Measurements from ENCODE around the gene GP1BB.
A peak's percentile ranks its signal among the peaks of the same experiment; 100 is the strongest.
"Not testable (repeated sequence)": the region's sequence is repeated elsewhere in the genome, so short reads cannot be mapped to it uniquely, and the experiment has no call there.

Gene GP1BB

DNA sequence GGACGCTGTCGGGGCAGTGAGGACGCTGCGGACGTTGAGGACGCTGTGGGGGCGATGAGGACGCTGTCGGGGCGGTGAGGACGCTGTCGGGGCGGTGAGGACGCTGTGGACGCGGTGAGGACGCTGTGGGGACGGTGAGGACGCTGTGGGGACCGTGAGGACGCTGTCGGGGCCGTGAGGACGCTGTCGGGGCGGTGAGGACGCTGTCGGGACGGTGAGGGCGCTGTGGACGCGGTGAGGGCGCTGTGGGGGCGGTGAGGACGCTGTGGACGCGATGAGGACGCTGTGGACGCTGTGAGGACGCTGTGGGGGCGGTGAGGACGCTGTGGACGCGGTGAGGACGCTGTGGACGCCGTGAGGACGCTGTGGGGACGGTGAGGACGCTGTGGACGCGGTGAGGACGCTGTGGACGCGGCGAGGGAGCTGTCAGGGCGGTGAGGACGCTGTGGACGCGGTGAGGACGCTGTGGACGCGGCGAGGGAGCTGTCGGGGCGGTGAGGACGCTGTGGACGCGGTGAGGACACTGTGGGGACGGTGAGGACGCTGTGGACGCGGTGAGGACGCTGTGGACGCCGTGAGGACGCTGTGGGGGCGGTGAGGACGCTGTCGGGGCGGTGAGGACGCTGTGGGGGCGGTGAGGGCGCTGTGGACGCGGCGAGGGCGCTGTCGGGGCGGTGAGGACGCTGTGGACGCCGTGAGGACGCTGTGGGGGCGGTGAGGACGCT is 2.9 kb downstream of the GP1BB start:
- DNase-seq = not testable (repeated sequence)

DNA sequence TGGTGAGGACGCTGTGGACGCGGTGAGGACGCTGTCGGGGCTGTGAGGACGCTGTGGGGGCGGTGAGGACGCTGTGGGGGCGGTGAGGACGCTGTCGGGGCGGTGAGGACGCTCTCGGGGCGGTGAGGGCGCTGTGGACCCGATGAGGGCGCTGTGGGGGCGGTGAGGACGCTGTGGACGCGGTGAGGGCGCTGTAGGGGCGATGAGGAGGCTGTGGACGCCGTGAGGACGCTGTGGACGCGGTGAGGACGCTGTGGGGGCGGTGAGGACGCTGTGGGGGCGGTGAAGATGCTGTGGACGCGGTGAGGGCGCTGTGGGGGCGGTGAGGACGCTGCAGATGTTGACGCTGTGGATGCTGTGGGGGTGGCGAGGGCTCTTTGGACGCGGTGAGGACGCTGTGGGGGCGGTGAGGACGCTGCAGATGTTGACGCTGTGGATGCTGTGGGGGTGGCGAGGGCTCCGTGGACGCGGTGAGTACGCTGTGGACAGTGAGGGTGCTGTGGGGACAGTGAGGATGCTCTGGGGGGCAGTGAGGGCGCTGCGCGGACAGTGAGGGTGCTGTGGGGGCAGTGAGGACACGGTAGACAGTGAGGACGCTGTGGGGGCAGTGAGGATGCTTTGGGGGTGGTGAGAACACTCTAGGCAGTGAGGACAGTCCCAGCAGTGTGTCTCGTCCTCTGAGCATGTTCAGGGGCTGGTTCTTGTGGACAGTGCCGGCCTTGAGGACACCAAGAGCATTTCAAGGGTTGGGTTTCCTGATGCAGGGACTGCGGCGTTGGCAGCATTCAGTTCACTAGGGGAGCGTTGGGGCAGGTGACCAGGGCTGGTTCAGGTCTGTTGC is 4.2 kb downstream of the GP1BB start:
- DNase-seq = no peak

DNA sequence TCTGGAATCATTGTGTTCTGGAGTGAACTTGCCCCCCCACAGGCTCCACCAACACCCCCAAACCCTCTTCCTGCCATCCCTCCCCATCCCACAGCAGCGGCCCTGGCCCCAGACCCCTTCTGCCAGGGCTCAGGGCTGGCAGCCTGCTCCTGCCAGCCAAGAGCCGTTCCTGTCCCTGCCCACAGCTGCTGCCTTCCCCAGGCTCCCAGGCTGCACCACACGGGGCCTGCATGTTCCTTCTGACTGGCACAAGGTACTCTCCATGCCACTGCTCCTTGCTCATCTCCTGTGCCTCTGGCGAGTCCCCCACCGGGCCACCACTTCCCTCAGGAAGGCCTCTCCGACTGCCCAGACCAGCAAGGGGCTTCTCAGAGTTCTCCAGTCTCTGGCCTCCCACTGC is 4.9 kb downstream of the GP1BB start:
- DNase-seq = no peak

DNA sequence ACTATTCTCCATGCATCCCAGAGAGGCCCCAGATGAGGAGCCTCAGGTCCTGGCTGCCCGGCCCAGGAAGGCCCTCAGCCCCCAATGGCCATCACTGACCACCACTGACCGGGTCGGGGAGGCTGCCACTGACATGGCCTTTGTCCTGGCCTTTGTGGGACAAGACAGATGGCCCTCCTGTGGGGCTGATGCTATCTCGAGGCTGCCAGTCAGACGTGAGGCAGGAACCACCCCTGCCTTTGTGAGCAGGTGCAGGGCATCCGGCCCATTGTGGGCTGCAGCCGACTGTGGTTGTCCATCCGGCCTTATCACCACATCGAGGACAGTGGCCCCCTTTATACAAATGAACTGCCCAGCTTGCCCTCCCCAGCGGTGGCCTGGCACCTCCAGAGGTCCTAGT is 5.5 kb downstream of the GP1BB start:
- DNase-seq = no peak

DNA sequence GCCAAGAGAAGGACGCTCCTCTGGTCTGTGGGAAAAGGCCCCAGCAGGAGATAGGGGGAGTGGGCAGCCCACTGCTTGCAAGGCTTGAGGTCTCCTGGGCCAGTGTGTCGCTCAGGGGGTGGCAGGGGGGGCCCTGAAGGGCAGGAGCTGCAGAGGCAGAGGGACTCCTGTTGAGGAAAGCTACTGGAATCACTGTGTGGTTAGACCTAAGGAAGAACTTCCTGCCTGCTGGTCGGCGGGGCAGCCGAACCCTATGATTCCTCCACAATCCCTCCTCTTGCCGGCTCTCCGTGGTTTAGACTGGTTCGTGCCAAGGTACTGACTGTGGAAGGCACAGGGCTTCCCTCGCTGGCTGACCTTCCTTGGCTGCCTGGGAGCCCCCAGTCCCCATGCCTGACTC is 6.2 kb downstream of the GP1BB start:
- DNase-seq = no peak

DNA sequence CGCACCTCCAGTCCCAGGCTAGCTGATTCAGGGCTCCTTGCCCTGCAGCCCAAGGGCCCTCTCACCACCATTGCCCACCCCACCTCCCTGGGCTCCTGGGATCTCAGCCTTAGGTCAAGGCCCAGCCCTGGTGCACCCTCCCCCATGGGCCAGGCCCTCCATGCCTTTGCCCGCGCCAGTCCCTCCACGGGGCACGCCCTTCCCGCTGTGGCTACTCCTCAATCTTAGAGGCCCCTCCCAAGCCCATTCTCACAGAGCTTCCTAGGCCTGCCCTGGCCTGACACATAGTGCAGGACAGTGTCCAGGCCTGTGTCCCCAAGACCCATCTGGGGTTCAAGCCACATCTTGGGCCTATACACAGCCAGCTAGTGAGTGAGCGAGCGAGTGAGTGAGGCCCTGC is 6.9 kb downstream of the GP1BB start:
- DNase-seq = no peak

DNA sequence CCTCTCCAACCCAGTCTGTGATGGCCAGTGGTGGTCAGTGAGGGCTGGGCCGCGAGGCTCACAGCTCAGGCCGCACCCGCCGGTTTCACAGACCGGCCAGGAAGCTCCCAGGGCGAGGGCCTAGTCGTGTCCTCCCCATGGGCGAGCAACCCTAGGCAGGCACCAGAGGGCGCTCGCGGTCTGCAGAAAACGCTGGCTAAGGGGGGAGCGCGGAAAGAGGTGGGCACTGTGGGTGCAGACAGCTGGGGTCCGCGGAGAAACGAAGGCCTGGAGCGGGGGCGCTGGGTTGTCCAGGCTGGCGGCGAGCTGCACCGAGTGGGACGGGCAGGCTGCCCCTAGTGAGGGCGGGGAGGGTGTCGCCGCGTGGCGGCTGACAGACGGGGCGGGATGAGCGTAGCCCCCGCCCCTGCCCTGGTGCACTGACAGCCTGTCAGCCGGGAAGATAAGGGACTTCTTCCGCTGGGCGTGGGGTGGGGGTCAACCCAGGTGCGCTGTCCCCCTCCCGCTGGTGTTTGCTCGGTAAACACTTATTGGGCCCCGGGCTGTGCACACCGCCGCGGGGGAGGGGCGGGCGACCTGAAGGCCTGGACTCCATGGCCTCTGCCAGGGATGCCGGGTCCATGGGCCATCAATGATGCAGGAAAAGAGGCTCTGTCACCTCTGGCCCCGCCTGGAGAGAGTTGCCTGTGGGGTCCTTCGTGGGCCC is 7.5 kb downstream of the GP1BB start:
- peak in 50 of 51 donors; percentile 7 to 84 (median 64) for DNase-seq

DNA sequence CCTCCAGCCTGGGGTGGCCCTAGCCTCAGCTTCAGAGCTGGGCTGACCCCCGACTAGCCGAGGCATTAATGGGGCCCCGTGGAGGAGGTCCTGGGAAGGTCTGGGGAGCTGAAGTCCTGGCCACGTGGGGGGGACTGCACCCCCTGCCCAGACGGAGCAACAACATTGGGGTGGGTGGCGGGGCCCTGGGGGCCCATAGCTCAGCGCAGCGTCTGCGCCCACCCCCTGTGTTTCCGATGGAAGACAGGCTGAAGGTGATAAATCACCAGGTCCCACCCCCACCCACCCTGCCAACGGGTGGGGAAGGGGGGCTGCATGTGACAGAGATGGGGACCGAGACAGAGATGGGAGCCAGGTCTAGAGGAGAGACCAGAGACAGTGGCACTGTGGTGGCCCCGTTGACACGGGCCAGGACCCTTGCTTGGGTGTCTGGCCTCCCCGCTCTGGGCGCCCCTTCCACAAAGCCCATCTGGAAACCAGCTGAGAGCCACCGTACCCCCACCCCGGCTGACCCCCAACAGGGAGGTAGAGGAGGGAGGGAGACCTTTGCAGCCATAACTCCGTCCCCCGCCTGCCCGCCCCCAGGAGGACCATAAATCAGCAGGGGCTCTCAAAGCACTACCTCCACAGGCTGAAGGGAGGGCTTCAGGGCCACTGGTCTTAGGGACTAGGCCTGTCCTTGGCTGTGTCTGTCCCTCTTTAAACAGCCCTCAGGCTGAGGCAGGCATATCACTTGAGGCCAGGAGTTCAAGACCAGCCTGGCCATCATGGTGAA is 8.2 kb downstream of the GP1BB start:
- no peak for DNase-seq

DNA sequence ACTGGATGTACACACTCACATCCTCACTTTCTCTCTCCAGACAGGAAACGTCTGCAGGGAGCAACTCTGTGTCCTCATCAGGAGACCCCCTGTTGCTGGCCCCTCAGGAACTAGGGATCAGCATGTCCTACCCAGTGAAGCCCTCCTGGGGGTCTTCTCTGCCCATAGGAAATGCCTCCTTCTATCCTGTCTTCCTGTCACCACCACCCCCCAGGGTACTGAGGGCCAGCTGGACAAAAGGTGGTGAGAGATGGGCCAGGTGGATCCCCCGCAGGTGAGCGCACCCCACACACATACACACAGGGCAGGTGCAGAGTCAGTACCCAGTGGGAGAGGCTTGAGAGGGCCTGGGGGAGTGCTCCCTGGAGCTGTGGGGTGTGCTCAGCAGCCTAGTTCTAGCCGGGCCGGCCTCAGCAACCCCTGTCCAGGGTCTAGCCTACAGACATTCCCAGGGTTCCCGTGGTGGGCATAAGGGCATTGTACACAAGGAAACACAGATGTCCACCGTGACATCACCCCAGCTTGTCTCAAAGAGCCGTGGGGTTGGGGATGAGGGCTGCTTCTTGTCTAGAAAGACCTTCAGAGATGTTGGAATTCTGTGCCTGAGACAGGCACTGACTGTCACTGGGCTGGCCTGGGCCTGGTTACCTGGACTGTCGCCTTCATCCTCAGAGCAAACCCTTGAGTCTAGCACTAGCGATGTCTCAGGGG is 9.2 kb downstream of the GP1BB start:
- DNase-seq = no peak

DNA sequence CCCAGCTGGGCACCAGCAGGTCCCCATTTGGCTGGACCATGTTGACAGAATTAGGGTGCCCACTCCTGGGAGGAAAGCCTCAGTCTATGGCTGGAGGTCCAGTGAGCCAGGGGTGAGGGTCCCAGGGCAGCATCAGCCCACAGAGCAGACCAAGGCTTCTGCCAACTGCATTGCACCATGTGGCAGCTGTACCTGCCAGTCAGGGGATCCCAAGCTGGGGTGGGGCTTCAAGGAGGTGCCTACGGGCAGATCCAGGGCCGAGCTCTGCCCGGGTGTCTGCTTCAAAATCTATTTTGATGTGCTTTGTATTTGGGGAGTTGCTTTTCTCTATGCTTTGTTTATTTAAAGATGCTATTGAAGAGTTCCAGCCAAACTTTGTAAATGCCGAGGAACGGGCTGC is 10.4 kb downstream of the GP1BB start:
- no peak for DNase-seq

DNA sequence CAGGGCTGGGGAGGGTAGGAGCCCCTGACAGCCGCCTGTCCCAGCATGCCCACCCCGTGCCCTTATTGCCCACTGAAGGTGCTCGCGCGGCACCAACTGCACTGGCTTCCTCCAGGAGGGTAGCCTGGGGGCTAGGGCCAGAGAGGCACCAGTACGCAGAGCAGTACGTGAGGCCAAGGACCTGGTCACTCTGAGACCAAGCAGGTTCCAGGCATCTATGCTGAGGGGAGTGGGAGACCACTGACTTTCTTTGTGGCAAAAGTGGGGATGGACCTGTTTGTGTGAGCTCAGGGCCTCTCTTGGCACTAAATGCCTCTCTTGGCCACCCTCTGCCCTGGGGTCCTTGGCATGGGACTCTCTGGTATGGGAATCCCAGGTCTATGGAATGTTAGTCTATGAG is 10.8 kb downstream of the GP1BB start:
- DNase-seq = no peak

DNA sequence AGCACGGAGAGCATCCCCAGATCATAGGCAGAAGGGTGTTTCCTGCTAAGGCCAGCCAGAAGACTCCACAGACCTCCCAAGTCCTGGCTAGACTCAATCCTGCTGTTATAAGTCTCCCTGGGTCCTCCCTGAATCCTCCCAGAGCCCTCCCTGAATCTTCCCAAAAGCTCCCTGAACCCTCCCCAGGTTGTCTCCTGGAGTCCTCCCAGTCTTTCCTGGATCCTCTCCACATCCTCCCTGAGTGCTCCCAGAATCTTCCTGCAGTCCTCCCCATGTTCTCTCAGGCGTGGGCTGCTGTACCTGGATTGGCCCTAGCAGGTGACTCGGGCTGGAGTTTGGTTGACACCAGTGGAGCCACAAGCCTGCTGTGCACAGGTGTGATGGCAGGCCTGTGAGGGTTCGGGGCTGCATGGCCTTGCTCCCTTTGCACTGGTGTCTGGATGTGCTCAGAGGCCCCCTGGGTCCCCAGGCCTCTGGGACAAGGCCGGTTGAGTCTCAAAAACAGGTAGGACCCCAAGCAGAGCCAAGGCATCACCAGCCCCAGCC is 11.6 kb downstream of the GP1BB start:
- no peak for DNase-seq

DNA sequence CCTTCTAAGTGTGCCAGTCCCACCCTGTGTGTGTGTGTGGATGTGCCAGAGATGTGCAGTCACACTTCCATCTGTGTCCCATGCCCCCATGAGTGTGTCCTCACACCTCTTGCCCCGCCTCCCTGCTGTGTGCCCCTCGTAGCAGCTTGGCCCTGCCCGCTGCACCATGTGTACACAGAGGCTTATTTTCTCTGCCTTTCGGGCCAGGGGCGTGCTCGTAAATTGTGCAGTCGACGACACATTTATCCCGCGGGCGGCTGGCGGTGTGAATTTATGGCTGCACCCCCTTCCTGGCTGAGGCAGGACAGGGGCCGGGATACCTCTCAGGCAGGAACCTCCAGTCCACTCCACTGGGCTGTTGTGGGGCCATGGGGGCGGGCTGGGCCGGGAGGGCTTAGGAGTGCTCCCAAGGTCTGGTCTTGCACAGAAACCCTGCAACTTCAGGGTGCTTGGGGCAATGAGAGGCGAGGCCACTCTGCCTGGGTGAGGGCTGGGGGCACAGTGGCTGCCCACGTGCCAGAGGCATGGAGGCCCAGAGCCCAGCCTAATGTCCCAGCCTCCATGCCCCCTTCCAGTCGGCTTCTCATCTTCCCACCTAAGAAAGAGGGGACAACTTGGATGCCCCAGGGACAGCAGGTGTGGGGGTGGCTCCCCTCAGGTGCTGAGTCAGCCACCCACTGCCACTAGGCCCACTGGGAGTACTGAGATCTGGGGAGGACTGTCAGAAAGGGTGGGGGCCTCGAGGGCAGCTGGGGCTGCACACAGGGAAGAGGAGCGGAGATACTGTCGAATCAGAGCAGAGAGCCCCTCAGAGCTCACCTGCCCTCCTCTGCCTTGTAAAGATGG is 12.5 kb downstream of the GP1BB start:
- DNase-seq = no peak

DNA sequence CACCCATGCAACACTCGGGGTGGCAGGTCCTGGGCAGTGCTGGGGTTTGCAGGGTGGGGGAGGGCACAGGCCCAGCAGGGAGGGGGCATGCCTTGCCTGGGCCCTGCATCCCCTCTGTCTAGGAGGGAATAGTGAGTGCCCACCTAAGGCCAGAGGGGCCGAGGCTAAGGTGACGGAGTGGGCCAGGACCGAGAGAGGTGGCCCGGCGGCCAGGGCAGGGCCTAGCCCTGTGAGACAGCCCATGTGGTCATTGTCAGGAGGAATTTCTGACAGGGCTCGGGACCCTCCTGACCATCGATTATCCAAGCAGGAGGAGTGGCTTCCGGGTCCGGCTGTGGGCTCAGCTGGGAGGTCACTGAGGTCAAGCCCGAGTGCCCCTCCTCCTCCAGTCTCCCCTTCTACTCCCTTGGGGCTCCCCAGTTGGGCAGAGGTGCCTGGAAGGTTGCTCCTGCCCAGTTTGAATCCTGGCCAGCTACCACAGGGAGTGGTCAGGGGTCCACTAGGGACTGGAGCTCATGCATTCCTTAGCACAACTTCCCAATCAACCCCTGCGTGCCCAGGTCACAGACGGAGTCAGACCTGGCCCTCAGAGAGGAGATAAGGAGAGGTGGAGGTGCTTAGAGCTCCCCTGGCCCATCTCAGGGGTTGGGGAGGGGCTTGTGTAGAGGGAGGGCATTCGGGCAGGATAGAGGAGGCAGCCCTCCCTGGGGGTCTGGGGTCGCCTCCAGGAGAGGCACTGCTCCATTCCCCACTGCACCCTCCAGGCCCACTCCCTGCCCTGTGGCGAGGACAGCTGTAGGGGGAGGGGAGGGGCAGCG is 14.7 kb downstream of the GP1BB start:
- no peak for DNase-seq

DNA sequence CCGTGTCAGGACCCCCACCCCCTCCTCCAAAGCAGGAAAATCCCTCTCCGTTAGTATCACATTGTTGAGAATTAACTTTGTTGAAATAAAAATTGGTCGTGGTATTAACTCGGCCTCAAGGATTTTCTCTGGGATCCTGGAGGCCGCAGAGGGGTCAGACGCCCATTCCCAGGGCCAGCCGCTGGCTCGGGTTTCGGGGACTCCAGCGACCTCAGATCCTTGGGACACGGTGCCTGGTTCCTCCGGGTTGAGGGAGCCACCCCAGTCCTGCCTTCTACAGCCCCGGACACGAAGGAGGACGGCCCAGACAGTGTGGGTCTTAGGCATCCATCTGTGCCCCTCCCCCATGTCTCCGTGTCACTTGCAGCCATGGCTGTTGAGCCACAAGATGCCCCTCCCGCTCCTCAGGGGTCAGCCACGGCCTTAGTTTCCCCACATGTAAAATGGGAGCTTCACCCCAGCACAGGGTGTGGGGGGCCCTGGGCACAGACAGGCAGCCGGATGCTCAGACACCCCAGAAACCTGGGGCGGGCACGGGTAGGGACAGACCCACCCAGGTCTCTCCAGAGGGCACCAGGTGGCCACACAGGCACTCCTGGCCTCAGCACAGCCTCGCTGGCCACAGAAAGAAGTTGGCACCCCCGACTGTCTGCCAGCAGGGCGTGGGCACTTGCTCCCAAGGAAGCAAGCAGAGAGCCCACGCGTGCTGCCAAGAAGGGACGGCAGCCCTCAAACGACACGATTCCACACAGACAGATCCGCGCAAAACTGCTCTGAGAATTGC is 15.5 kb downstream of the GP1BB start:
- DNase-seq = peak in 1 of 51 donors; percentile 19

DNA sequence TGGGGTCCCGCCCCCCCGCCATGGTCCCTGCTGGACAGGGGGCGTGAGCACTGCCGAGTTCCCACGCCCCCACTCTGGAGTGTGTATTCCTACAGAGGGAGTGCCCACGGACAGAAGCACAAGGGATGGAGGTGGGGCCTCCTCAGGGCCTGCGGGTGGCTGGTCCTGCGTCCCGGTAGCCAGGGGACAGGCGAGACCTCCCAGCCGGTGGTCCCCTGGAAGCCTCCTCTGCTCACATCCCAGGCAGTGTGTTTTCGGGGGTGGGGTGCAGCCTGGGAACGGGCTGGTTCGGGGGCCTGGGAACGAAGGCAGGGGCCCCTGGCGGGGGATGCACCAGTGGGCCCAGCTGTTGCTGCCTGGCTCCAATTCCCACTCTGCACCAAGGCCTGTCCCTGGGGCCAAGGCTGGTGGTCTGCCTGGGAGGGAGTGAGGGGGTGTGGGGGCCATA is 16.1 kb downstream of the GP1BB start:
- no peak for DNase-seq

DNA sequence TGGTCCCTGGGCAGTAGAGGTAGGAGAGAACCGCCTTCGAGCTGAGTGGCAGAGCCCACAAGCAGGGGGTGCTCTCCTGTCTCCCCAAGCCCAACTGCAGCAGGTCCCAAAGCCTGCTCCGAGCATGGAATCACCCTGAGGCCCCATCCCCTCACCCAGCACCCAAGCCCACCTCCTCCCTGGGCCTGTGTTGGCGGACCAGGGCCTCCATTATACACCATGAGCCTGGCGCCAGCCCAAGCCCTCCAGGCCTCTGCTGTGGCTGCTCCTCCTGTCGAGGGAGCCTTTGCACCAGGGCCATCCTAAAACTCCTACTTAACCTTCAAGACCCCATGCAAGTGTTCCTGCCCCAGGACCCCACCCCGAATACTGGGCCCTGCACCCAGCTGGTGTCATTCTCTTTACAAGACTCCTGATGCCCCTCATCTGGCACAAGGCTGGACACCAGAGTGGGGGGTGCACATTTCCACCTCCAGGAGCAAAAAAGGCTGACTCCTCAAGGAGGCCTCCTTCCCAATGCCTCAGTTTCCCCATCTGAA is 16.6 kb downstream of the GP1BB start:
- DNase-seq = no peak

DNA sequence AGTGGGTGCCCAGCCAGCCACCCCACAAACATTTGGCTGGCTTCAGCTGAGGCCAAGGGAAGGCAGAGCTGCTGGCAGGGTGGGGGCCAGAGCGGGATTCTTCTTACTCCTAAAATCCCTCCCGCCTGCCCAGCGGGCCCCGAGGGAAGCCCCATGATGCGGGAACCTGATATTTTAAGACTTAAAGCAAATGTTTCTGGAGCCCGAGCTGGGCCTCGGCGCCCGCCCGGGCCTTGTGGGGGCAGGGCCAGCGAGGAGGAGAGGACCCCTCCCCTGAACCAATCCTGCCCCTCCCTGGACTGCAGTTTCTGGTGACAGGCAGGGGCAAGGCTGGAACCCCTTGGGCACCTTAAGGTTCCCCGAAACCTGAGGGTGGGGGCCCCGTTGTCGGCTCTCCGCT is 17.2 kb downstream of the GP1BB start:
- DNase-seq = no peak
